ENCODE measurements around the gene LRRC4C.

The LRRC4C gene

DNA sequence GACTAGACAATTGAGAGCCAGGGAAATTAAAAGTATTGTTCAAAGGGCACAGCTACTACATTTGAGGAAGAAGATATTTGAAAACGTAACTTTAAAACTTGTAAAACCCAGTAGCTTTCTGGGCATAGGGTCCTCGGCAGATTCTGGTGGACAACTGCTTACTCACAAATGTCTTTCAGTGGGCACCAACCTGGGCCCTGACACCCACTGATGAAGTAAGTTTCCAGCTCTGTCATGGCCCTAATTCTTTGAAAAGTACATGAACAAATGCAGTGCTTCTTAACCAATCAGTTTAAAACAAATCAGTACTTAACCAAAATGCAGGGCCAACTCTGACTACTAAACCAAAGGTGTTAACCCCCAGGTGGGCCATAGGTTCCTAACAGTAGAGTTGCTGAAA lies 1170.1 kb downstream of the LRRC4C start:
- no peak for DNase-seq
- no peak overlapping the region for H3K27ac ChIP-seq (ENCODE audit: low read length)

GRCh38 chr11:40287916-40288803 lies 1171.3 kb downstream of the LRRC4C start:
- Histone ChIP-seq H3K4me1 (ENCODE audit: insufficient read depth, low read length) (no peaks in the 10 kb centered on the region), H3K27me3 (ENCODE audit: insufficient read depth, low read length, poor library complexity) (no peaks in the 10 kb centered on the region), H3K4me3 (ENCODE audit: low read depth in 1 of 2, low read length in 2 of 2) (no peak overlapping the region), H3K79me2 (ENCODE audit: insufficient read depth, low read length) (no peaks in the 10 kb centered on the region), H3K36me3 (ENCODE audit: insufficient read depth, low read length) (no peaks in the 10 kb centered on the region), H3K4me2 (ENCODE audit: insufficient read depth, low read length) (no peak overlapping the region), H3K27ac (ENCODE audit: low read length) (no peak overlapping the region), H3K9me3 (ENCODE audit: insufficient read depth, low read length, severe bottlenecking) (no peaks in the 10 kb centered on the region), H2AFZ (ENCODE audit: low read depth, low read length) (no peak overlapping the region), H3K9ac (ENCODE audit: low read depth, low read length) (no peak overlapping the region), H4K20me1 (ENCODE audit: insufficient read depth, low read length) (no peaks in the 10 kb centered on the region)
- ATAC-seq (ENCODE audit: insufficient read depth, low read depth) (no peak), DNase-seq (no peak)
- TF ChIP-seq CTCF (IDR thresholded peaks at IDR 0.05; ENCODE audit: borderline replicate concordance, extremely low read depth, low read length, poor library complexity, severe bottlenecking) (no peak), EZH2 (IDR thresholded peaks at IDR 0.05; ENCODE audit: borderline replicate concordance, low read depth, low read length, severe bottlenecking) (no peak)

More for the DNA sequence above, 1170.1 kb downstream of the LRRC4C start:
- TF ChIP-seq EZH2 (IDR thresholded peaks at IDR 0.05; ENCODE audit: borderline replicate concordance, low read depth, low read length, severe bottlenecking) (no peak), CTCF (IDR thresholded peaks at IDR 0.05; ENCODE audit: borderline replicate concordance, extremely low read depth, low read length, poor library complexity, severe bottlenecking) (no peak)
- no peaks in the 10 kb centered on the region for H4K20me1 ChIP-seq (ENCODE audit: insufficient read depth, low read length)
- H3K9ac ChIP-seq (ENCODE audit: low read depth, low read length) = no peak overlapping the region
- no peak overlapping the region for H3K4me2 ChIP-seq (ENCODE audit: insufficient read depth, low read length)
- H3K27me3 ChIP-seq (ENCODE audit: insufficient read depth, low read length, poor library complexity) = no peaks in the 10 kb centered on the region
- H3K36me3 ChIP-seq (ENCODE audit: insufficient read depth, low read length) = no peaks in the 10 kb centered on the region
- no peaks in the 10 kb centered on the region for H3K4me1 ChIP-seq (ENCODE audit: insufficient read depth, low read length)
- H3K9me3 ChIP-seq (ENCODE audit: insufficient read depth, low read length, severe bottlenecking) = no peaks in the 10 kb centered on the region
- no peaks in the 10 kb centered on the region for H3K79me2 ChIP-seq (ENCODE audit: insufficient read depth, low read length)
- H2AFZ ChIP-seq (ENCODE audit: low read depth, low read length) = no peak overlapping the region
- ATAC-seq (ENCODE audit: insufficient read depth, low read depth) = no peak
- H3K4me3 ChIP-seq (ENCODE audit: low read depth in 1 of 2, low read length in 2 of 2) = no peak overlapping the region

- H3K9ac ChIP-seq (ENCODE audit: low read depth, low read length) = no peak overlapping the region
- no peaks in the 10 kb centered on the region for H4K20me1 ChIP-seq (ENCODE audit: insufficient read depth, low read length)
- no peak overlapping the region for H3K4me2 ChIP-seq (ENCODE audit: insufficient read depth, low read length)
- H3K79me2 ChIP-seq (ENCODE audit: insufficient read depth, low read length) = no peaks in the 10 kb centered on the region
- no peak for TF ChIP-seq EZH2 (IDR thresholded peaks at IDR 0.05; ENCODE audit: borderline replicate concordance, low read depth, low read length, severe bottlenecking)
- no peak for TF ChIP-seq CTCF (IDR thresholded peaks at IDR 0.05; ENCODE audit: borderline replicate concordance, extremely low read depth, low read length, poor library complexity, severe bottlenecking)
- H3K4me1 ChIP-seq (ENCODE audit: insufficient read depth, low read length) = no peaks in the 10 kb centered on the region
- no peak overlapping the region for H3K4me3 ChIP-seq (ENCODE audit: low read depth in 1 of 2, low read length in 2 of 2)
- no peaks in the 10 kb centered on the region for H3K9me3 ChIP-seq (ENCODE audit: insufficient read depth, low read length, severe bottlenecking)
- DNase-seq (no peak), ATAC-seq (ENCODE audit: insufficient read depth, low read depth) (no peak)
- H3K36me3 ChIP-seq (ENCODE audit: insufficient read depth, low read length) = no peaks in the 10 kb centered on the region
- H3K27ac ChIP-seq (ENCODE audit: low read length) = no peak overlapping the region
- H3K27me3 ChIP-seq (ENCODE audit: insufficient read depth, low read length, poor library complexity) = no peaks in the 10 kb centered on the region
- H2AFZ ChIP-seq (ENCODE audit: low read depth, low read length) = no peak overlapping the region
These were observed 1173.3 kb downstream of the LRRC4C start for GRCh38 chr11:40286137-40286536.
